Ishikawa (cell line): ENCODE data around the gene CANT1.

Source experiments
- CEBPB ChIP-seq: IDR thresholded peaks from 2 replicates; pipeline ENCODE4 v1.6.1; 2012
- CREB1 ChIP-seq: IDR thresholded peaks from 2 replicates; pipeline ENCODE4 v1.6.1; 2012; ENCODE audit warnings: low read depth
- EGR1 ChIP-seq: IDR thresholded peaks from 2 replicates; pipeline ENCODE4 v1.6.1; 2012
- EP300 ChIP-seq: IDR thresholded peaks from 2 replicates; pipeline ENCODE4 v1.6.1; 2012; ENCODE audit warnings: borderline replicate concordance
- FOXM1 ChIP-seq: IDR thresholded peaks from 2 replicates; pipeline ENCODE4 v1.6.1; 2012; ENCODE audit warnings: low read depth, borderline replicate concordance
- NFIC ChIP-seq: IDR thresholded peaks from 2 replicates; pipeline ENCODE4 v1.6.1; 2012
- RAD21 ChIP-seq: IDR thresholded peaks from 2 replicates; pipeline ENCODE4 v1.6.1; 2012; ENCODE audit warnings: low read depth
- TAF1 ChIP-seq: IDR thresholded peaks from 2 replicates; pipeline ENCODE4 v1.6.1; 2012; ENCODE audit warnings: low read depth, mild to moderate bottlenecking
- TCF12 ChIP-seq: IDR thresholded peaks from 2 replicates; pipeline ENCODE4 v1.6.1; 2012; ENCODE audit warnings: low read depth
- TEAD4 ChIP-seq: IDR thresholded peaks from 2 replicates; pipeline ENCODE4 v1.6.1; 2012
- YY1 ChIP-seq: IDR thresholded peaks from 2 replicates; pipeline ENCODE4 v1.6.1; 2012; ENCODE audit warnings: low read depth
- ZBTB7A ChIP-seq: IDR thresholded peaks from 2 replicates; pipeline ENCODE4 v1.6.1; 2012; ENCODE audit warnings: low read depth
- TF ChIP-seq, protein P1 (sequence below): IDR thresholded peaks from 2 replicates; pipeline ENCODE4 v1.6.1; 2012; ENCODE audit warnings: low read depth, mild to moderate bottlenecking
- TF ChIP-seq, protein P2 (sequence below): IDR thresholded peaks from 2 replicates; pipeline ENCODE4 v1.6.1; 2012
- TF ChIP-seq, protein P3 (sequence below): IDR thresholded peaks from 2 replicates; pipeline ENCODE4 v1.6.1; 2012

CANT1 gene

DNA sequence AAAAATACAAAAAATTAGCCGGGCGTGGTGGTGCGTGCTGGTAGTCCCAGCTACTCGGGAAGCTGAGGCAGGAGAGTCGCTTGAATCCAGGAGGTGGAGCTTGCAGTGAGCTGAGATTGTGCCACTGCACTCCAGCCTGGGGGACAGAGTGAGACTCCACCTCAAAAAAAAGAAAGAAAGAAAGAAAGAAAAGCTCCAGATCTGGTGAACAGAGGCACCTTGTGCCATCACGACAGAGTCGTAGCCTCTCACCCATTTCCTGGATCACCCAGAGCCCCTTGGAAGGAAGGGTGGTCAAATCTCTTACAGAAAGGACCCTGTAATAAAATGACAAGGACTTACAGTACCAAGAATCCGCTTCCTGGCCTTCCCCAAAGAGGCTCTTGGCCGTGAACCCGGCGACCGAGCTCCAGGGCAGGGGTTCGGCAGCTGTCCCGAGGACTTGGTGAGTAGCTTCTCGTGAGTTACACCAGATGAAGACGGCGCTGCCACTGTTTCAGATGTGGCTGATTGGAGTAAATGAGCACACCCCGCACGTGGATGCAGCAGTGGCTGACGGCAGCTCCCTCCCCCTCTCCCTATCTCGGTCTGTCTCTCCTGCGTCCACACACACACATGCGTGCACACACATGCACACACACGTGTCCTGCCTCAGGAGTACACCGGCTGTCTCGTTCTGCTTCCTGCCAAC is 43.3 kb downstream of the CANT1 start:
- TF ChIP-seq NFIC: no peak
- TF ChIP-seq, protein P1, sequence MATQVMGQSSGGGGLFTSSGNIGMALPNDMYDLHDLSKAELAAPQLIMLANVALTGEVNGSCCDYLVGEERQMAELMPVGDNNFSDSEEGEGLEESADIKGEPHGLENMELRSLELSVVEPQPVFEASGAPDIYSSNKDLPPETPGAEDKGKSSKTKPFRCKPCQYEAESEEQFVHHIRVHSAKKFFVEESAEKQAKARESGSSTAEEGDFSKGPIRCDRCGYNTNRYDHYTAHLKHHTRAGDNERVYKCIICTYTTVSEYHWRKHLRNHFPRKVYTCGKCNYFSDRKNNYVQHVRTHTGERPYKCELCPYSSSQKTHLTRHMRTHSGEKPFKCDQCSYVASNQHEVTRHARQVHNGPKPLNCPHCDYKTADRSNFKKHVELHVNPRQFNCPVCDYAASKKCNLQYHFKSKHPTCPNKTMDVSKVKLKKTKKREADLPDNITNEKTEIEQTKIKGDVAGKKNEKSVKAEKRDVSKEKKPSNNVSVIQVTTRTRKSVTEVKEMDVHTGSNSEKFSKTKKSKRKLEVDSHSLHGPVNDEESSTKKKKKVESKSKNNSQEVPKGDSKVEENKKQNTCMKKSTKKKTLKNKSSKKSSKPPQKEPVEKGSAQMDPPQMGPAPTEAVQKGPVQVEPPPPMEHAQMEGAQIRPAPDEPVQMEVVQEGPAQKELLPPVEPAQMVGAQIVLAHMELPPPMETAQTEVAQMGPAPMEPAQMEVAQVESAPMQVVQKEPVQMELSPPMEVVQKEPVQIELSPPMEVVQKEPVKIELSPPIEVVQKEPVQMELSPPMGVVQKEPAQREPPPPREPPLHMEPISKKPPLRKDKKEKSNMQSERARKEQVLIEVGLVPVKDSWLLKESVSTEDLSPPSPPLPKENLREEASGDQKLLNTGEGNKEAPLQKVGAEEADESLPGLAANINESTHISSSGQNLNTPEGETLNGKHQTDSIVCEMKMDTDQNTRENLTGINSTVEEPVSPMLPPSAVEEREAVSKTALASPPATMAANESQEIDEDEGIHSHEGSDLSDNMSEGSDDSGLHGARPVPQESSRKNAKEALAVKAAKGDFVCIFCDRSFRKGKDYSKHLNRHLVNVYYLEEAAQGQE: no peak
- TF ChIP-seq CEBPB: no peak
- TF ChIP-seq TEAD4: no peak
- TF ChIP-seq EP300: no peak
- no peak for TF ChIP-seq TCF12
- TF ChIP-seq, protein P2, sequence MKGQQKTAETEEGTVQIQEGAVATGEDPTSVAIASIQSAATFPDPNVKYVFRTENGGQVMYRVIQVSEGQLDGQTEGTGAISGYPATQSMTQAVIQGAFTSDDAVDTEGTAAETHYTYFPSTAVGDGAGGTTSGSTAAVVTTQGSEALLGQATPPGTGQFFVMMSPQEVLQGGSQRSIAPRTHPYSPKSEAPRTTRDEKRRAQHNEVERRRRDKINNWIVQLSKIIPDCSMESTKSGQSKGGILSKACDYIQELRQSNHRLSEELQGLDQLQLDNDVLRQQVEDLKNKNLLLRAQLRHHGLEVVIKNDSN: no peak
- no peak for TF ChIP-seq RAD21
- no peak for TF ChIP-seq FOXM1
- TF ChIP-seq, protein P3, sequence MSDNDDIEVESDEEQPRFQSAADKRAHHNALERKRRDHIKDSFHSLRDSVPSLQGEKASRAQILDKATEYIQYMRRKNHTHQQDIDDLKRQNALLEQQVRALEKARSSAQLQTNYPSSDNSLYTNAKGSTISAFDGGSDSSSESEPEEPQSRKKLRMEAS: no peak
- no peak for TF ChIP-seq EGR1
- no peak for TF ChIP-seq ZBTB7A
- no peak for TF ChIP-seq CREB1
- no peak for TF ChIP-seq YY1
- no peak for TF ChIP-seq TAF1

DNA sequence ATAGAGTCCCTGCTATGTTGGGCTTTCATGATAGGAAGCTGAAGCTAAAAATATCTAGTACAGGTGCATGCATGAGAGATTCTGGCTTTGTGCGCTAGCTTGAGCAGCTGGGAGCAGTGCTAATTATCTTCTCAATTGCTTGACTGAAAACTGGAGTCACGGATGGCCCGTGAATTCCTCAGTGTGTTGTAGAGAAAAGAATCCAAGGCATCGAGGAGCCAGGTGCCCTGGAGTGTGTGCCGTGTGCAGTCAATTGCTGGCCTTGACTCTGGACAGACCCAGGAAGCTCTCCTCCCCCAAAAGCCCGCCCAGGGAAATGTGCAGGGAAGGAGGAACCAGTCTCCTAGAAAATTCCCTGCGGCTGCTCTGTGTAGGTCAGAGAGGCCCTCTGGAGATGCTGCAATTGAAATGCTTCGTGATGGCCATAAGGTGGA is 44.1 kb downstream of the CANT1 start:
- TF ChIP-seq TCF12 (no peak), YY1 (no peak), EP300 (no peak), TAF1 (no peak), CEBPB (no peak), FOXM1 (no peak), CREB1 (no peak), TEAD4 (no peak), NFIC (no peak), RAD21 (no peak)
- TF ChIP-seq, protein P2: no peak
- TF ChIP-seq, protein P3: no peak
- TF ChIP-seq, protein P1: no peak

DNA sequence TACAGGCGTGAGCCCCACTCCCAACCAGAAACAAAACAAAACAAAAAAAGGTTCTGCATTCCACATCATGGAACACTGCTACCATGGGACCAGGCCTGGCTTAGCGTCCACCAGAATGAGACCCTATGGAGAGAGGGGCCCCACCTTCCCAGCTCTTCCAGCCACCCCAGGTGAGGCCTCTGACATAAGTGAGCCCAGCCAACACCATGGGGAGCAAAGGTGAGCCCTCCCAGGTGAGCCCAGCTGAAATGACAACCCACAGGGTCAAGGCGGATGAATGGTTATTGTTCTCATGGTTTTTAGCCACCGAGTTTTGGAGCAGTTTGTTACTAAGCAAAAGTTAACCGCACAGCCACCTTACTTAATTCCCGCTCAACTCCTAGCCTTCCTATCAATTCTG is 46.2 kb downstream of the CANT1 start:
- TF ChIP-seq ZBTB7A: no peak
- TF ChIP-seq FOXM1: no peak
- no peak for TF ChIP-seq YY1
- TF ChIP-seq EGR1: no peak
- TF ChIP-seq, protein P3: no peak
- TF ChIP-seq TAF1: no peak
- no peak for TF ChIP-seq CEBPB
- TF ChIP-seq, protein P2: no peak
- TF ChIP-seq, protein P1: no peak
- no peak for TF ChIP-seq TCF12
- TF ChIP-seq CREB1: no peak
